ENCODE measurements around the gene SCYL1.

The SCYL1 gene
- 83.9 to 91.4 reads per million in 2 donors for total RNA-seq

DNA sequence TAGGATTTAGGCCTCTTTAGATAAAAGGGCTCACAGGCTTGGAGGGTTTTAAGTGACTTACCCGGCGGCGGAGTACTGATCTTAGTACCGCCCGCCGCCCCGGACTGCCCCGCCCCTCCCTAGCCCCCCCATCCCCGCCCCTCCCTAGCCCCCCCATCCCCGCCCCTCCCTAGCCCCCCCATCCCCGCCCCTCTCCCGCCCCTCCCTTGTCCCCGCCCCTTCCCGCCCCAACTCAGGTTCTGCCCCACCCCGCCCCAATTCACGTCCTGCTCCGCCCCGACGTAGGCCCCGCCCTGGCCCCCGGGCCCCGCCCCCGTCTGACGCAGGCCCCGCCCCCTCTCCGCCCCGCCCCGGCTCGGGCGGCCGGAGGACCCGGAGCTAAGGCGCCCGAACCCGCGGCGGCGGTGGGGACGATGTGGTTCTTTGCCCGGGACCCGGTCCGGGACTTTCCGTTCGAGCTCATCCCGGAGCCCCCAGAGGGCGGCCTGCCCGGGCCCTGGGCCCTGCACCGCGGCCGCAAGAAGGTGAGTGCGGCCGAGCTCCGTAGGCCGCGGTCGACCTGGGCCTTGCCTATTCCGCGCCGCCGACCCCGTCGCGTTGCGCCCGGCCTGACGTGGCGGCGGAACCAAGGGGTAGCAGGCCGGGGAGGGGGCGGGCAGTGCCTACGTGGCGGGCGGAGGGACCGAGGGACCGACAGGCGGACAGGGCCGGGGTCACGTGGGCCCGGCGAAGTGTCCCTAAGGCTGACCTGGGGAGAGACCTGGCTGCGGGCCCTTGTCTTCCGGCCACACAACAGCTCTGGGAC, at the start of gene SCYL1:
TSS of gene SCYL1 (plus strand) at position 343 of the 805 bp plus-strand sequence. CDS start at position 414, 71 bp downstream.
- peak; percentile 74 for DNase-seq

- no peak for DNase-seq
Measured at GRCh38 chr11:65476632-65477148, 48.2 kb upstream of the SCYL1 start.

DNA sequence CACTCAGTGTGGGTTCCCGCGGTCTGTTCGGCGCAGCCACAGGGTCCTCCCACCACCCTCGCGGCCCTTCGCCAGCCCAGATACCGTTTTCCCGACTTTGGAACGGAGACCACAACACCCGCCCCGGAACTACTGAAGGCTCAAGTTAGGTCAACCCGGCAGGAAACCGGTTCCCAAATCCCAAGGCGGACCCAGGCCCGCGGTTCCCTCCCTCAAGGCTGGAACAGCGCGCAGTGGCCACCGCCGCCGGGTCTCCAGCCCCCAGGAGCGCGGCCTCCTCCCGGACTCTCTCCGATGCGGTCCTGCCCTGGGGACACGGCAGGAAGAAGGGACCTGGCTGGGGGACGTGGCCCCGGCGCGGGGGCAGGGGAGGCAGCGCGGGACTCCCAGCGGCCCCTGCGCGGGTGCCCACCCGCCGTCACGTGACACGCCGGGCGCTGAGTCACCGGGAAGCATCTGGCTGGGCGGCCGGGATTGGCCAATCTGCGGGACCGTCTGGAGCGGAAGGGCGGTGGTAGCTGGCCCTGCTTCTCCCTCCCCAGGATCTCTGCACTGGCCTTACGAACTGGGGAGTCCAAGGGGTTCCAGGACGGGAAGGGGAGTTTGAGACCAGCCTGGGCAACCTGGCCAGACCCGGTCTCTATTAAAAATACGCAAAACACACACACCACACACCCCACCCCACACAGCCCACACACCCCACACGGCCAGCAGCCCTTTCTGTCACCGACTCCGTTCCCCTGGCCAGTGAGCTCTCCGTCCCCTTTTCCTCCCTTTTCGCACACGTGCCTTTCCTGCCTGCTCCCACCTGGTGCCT, 47.5 kb upstream of the SCYL1 start:
- DNase-seq = peak; percentile 92

- no peak for DNase-seq
Measured at GRCh38 chr11:65478388-65479183, 46.3 kb upstream of the SCYL1 start.

GRCh38 chr11:65479184-65480145, 45.4 kb upstream of the SCYL1 start:
- DNase-seq = no peak

DNA sequence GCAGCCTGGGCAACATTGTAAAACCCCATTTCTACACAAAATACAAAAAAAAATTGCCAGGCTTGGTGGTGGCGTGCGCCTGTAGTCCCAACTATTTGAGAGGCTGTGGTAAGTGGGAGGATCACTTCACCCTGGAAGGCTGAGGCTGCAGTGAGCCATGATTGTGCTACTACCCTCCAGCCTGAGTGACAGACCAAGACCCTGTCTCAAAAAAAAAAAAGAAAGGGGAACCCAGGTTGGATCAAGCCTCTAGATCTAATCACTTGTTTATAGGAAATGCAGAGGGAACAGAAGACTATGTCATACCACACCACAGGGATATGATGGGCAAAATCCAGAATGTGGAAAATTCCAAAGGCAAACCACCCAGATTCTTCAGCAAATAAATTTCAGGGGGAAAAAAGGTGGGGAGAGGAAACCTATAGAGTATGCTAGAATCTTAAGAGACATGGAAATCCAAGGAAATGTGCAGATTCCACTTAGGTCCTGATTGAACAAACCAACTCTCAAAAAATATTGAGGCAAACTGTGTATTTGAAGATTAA, 42.5 kb upstream of the SCYL1 start:
- no peak for DNase-seq

DNA sequence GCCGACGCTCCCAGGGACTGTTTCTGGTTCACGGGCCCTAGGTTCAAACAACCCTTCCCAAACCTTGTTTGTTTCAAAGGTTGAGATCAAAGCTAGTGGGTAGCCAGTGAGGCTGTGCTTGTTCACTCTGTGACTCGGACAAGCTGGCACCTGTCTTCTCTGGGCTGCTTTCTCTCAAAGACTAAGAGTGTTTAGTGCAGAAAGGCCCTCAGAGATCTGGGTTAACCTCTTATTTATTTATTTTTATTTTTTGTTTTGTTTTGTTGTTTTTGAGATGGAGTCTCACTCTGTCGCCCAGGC, 39.0 kb upstream of the SCYL1 start:
- no peak for DNase-seq

DNA sequence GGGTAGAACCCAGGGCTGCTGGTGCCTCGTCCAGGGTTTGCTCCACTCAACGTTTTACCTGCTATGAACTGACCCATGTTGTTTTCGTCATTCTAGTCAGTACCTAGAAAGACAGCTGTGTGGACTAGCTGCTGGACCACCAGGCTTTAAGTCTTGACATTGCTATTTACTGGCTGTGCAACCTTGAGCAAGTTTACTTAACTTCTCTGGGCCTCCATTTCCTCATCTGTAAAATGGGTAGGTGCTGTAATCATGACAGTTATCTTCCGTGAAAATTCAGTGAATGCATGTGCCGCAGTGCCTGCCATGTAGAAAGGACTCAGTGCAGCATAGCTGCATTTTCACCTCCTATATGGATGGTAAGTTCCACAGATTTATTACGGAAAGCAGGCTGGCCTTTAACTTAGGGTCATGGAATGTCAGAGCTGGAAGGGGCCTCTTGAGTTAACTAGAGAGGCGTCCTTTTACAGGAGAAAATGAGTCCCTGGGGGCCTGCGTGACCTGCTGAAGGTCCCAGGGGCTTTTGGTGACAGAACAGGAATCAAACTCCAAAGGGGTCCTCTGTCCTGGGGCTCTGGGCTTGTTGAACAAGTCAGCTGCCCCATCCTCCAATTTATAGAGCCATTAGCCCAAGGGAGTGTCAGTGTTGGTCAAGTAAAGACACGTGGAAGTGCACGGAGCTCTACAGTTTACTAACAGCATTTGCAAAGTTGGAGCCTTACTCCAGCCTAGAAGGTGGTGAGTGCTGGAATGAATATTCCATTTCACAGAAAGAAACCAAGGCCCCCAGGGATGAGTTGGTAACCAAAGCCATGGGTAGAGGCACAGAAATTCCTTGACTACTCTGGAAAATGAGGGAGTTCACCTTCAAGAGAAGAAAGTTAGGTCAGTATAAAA, 38.1 kb upstream of the SCYL1 start:
- DNase-seq = no peak

GRCh38 chr11:65487467-65488272, 37.2 kb upstream of the SCYL1 start:
- DNase-seq = no peak

DNA sequence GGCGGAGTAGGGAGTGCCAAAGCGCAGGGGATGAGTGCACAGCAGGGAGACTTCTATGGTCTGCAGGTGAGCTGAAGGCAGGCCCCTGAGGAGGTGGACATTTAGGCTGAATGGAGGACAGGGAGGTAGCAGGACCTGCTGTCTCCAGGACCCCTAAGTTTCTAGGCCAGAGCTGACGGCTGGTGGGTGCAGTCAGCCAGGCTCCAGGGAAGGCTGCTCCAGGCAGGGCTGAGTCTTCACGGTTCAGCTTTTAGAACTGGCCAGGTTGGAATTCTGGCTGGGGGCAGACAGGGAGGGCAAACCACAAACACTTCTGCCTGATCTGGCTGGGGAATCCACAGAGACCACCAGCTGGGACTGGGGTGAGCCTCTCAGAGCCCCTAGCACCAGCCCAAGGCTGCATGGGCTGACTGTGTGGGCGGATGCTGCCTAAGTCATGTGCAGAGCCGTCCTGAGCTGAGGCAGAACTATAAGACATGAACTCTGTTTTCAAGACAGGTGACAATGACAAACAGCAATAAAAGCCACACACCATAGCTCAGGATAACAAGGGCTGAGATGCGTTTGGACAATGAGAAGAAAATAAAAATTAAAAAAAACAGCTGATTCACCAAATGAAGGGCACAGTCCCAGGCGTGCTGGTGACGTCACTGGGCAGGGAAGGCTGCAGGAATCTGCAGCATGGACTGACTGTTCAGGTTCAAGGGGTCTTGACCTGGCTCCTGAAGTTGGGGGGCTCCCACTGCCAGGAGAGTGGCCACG, 36.4 kb upstream of the SCYL1 start:
- no peak for DNase-seq

- no peak for DNase-seq
Measured at GRCh38 chr11:65489035-65489705, 35.7 kb upstream of the SCYL1 start.

- no peak for DNase-seq
Measured at GRCh38 chr11:65489706-65490320, 35.1 kb upstream of the SCYL1 start.

DNA sequence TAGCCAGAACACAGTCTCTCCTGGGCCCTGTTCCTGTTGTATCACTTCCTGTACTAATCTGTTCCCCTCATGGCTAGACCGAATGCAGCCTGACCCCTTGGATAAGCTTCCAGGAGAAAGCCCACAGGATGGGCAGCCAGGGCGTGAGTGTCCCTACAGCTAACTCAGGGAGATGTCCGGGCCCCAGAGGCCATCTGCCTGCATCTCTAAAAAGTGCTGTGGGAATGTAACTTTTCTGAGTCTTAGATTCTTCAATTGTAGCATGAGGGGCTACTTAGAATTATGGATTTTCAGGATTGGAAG, 33.8 kb upstream of the SCYL1 start:
- no peak for DNase-seq

DNA sequence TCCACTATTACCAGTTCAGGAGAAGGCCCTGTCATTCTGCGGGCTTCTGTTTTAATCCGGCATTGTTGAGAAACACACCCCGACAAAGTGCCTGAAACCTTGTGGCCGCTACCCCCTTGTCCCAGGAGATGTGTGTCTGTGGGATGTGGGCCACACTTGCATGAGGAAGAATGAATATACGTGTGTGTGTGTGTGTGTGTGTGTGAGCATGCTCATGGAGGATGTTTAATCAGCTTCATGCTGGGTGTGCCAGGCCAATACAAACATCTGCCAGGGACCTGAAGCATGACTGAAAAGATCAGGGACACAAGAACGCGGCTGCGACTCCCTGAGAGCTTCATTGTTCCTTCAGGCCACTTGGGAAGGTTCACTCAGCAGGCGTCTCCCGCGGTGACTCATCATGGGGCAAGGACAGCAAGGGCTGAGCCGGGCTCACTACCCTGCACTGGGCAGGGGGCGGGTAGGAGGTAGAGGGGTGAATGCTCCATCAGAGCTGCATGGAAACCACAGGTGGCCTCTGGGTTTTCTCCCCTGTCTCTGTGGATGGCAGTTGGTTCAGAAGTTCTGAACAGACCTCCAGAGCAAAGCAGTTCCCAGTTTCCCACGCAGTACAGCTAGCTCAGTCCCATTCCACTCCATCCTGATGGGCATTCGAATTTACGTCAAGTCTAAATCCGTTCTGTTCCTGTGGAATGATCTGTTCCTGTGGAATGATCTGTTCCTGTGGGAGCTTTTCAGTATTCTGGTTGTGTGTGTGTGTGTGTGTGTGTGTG, 33.1 kb upstream of the SCYL1 start:
- DNase-seq = no peak

DNA sequence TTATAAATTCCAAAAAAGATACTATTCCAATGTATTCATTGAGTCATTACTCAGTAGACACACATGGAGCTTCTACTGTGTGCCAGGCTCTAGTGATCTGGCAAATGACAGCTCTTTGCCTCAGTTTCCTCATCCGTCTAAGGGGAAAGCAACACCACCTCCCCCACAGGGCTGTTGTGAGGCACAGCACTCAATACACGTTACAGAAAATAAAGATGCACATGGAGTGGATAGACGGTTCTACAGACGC, 32.6 kb upstream of the SCYL1 start:
- DNase-seq = no peak

DNA sequence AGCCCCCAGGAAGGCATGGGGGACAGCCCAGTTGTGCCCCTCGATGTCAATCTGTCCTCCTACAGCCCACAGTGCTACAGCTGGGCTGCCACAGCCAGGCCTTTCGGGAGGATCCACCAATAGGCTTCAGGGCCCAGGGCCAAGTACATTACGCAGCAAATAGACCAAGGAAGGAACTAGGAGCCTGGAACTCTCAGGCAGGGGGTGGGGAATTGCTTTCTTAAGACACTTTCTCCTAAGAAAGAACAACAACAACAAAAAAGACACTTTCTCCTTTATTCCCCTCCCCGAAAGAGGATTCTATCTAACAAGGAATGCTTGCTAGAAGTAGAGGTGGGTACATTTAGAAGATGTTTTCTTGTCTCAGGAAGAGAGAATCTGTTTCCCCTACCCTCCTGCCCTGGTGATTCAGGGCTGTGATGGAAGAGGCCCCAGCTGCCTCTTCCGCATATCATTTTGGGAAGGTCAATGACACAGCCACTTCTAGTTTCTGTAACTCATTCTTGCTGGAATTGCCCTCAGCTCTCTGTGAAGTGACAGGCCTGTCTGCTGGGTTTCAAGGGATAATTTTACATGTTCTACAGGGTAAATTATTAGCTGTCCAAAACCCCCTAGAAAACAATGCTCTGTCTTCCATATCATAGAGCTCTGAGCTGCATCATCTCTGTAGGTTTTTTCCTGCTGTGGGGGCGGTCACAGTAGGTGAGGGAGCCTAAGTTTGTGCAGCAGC, 32.1 kb upstream of the SCYL1 start:
- DNase-seq = no peak
